GM12874 (cell line): ENCODE results near the gene OCRL.

Source experiments
- TF ChIP-seq, protein P1 (sequence below): IDR thresholded peaks from 2 replicates; pipeline ENCODE4 v1.5.1; 2011; ENCODE audit warnings: low read depth, mild to moderate bottlenecking, control low read depth, low read length, moderate library complexity; ENCODE audit not compliant: insufficient read depth

Gene OCRL

DNA sequence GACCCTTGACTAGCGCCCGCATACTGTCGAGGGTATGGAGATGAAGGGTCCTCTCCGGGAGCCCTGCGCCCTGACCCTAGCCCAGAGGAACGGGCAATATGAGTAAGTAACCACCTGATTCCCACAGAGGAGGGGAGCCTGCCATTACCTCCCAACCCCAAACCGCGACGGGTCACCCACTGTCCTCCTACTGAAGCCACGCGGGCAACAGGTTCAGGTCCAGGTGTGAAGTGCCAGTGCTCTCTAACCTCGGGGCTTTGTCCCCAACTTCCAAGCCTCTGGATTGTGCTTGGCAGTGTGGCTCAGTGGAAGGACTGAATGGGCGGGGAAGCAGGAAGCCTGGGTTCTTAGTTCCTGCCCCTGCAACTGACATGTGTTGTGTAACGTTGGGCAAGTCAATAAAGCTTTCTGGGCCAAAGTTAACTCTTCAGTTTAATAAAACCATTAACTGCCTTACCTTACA, 694 bp downstream of the OCRL start:
- TF ChIP-seq, protein P1, sequence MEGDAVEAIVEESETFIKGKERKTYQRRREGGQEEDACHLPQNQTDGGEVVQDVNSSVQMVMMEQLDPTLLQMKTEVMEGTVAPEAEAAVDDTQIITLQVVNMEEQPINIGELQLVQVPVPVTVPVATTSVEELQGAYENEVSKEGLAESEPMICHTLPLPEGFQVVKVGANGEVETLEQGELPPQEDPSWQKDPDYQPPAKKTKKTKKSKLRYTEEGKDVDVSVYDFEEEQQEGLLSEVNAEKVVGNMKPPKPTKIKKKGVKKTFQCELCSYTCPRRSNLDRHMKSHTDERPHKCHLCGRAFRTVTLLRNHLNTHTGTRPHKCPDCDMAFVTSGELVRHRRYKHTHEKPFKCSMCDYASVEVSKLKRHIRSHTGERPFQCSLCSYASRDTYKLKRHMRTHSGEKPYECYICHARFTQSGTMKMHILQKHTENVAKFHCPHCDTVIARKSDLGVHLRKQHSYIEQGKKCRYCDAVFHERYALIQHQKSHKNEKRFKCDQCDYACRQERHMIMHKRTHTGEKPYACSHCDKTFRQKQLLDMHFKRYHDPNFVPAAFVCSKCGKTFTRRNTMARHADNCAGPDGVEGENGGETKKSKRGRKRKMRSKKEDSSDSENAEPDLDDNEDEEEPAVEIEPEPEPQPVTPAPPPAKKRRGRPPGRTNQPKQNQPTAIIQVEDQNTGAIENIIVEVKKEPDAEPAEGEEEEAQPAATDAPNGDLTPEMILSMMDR: no peak

DNA sequence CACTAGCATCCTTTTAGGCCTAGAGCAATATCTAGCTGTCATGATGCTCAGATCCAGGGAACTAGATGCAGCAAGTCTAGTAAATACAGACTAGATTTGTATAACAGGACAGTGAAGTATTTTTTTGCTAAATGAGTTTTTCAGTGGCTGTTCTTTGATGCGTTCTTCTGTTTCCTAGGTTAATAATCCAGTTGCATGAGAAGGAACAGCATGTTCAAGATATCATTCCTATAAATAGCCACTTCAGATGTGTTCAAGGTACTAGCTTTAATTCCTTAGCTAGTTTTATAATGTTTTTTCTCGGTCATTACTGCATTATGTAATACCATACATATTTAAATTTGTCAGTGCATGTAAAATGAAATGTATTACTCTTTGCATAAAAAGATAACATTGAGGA, 4.7 kb downstream of the OCRL start:
- TF ChIP-seq, protein P1: no peak

DNA sequence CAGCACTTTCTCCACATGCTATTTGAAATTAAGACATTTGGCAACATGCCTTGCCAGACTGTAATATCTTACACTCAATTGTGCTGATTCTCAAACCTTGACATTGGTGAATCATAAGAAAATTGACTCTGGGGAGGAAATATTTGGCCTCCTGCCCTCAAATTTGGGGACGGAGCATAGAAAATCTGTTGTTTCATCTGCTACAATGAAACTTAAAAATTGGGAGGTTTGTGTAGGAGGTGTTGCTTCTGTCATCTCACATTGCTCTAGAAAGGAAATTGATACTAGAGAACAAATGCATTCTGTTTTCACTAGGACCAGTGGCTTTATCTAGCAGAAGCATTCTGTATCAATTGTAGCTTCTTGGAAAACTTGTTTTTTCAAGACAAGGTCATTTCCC, 5.3 kb downstream of the OCRL start:
- TF ChIP-seq, protein P1: no peak

DNA sequence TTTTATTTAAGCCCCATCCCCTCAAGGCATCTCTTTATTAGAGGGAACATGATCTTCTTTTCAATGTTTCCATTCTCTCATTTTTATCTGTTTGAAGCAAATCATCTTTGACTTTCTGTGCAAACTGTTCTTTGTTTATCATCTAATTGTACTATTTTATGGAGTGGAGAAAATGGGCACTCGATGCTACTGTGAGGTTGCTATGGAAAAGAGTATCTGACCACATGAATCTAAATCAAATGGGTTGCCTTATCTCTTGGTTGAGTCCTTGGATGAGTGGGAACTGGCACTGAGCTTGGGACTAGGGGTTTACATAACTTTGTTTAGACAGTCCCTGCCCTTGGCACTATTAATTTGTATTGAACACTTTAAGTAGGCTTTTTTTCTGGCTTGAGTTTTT, 9.1 kb downstream of the OCRL start:
- TF ChIP-seq, protein P1: no peak

DNA sequence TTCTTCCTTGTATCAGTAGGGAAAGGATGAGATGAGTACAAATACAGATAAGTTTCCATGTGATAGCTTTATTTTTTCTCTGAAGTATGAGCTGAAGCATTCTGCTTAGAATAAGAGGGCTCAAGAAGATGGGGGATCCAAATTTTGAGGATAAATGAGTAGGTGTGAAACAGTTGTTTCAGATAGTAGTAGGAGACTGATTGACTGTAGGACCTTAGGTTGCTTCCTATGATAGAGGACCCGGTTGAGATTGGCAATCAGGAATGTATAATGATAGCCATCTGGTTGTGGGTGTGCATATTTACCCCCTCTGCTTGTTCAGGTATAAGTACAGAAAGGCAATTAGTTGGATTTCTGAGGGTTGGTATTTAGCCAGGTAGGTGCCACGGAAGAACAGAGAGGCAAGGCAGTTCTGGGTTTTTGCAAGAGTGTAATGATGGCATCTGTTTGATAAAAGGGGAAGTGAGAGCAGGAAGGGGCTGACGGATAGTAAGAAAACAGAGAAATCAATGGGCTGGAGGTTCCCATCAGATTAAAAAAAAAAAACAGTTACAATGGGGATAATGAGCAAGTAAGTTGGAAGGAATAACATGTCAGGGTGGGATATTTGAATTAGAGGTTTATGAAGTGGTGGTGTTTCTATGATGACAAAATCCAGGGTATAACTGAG, 13.7 kb downstream of the OCRL start:
- TF ChIP-seq, protein P1: no peak

DNA sequence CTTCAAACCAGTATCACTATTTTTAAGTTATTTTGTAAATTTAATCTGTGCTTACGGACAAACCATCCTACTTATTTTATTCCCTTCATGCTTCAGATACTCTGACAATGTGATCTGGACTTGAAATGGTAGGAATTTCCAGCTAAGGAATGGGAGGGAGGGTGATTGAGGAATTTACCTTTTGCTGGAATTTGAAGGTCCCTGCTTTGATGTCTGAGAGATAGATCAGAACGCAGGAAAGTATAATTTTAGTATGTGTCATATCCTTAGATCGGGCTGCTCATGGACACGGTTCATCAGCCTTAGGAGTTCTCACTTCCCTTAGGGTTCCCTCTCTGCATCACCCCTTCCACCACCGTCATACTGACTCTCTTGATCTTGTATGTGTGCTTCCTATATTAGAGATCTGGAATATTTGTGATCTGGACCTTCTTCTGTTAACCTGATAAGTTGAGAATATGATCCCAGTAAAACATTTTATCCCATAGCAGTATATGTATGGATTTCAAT, 16.8 kb downstream of the OCRL start:
- TF ChIP-seq, protein P1: no peak

DNA sequence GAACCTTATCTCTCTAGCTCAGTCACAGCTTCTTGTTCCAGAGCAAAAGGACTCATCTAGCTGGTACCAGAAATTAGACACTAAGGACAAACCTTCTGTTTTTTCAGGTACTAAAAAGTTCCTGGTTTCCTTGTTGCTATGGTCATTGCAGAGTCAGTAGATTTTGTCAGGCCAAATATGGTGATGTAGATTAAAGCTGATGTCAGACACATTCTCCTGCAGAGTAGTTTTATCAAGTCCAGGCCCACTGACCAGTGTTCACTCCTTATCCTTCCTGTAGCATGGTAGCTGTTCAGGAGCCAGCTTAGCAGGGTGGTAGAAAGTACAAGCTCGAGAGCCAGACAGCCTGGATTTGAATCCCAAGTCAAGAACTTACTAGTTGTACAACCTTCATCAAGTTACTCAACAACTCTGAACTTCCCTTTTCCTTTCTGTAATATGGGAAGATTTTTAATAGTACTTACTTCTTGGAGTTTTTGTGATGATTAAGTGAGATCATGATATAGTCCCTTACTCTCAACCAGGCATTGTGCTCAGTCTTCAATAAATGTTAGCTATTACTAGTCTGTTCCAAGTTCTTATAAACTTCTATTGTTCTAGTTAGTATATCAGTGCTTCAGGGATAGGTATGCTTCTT, 17.9 kb downstream of the OCRL start:
- TF ChIP-seq, protein P1: no peak
